GM19099 (cell line): ENCODE measurements around the gene AP4B1.

ENCODE experiments used
- POLR2A ChIP-seq: IDR thresholded peaks from 3 replicates; pipeline ENCODE4 v1.6.1; 2011; ENCODE audit warnings: low read depth; ENCODE audit not compliant: insufficient read length; ENCODE audit errors: extremely low read depth

Gene AP4B1

DNA sequence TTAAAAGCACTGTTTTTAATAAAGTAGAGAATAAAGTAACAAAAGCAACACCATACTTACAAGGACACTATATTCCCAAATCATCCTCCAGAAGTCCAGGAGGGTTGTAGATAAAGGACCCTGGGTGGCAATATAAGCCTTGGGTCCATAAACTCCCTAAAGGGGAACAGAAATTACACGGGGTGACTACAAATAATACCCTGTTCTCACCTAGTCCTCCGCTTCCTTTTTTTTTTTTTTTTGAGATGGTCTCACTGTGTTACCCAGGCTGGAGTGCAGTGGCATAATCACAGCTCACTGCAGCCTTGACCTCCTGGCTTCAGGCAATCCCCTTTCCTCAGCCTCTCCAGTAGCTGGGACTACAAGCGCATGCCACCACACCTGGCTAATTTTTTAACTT is 46.2 kb downstream of the AP4B1 start:
- TF ChIP-seq POLR2A, result no peak

DNA sequence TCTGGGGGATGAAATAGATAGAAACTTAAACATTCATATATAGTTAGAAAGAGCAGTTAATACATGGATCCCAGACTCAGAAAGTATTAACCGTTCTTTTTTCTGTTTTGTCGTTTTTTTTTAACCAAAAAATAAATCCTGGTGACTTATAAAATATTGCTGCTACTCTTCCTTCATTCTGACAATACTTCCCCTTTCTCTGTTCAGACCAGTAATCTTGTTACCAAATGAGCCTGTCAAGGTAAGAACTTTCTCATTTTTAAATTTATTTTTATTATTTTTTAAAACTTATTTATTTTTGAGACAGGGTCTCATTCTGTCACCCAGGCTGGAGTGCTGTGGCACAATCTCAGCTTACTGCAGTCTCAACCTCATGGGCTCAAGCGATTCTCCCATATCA is 46.8 kb downstream of the AP4B1 start:
- no peak for TF ChIP-seq POLR2A

DNA sequence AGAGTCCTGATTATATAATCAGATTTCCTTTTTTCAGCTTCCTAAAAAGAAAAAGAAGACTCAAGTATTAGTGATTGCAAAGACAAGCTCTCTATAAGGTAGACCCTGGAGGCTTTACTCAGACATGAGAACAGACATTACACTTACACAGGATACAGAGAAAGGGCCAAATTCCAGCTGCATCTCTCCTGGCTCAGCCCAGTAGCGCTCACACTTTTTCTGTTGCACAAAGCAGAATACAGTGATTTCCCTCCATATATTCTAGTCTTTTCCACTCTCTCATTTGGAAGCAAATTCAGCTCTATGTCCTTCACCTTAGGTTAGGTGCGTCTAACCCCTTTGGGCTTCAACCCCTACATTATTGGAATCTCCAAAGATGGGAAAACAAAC is 48.2 kb downstream of the AP4B1 start:
- no peak for TF ChIP-seq POLR2A

DNA sequence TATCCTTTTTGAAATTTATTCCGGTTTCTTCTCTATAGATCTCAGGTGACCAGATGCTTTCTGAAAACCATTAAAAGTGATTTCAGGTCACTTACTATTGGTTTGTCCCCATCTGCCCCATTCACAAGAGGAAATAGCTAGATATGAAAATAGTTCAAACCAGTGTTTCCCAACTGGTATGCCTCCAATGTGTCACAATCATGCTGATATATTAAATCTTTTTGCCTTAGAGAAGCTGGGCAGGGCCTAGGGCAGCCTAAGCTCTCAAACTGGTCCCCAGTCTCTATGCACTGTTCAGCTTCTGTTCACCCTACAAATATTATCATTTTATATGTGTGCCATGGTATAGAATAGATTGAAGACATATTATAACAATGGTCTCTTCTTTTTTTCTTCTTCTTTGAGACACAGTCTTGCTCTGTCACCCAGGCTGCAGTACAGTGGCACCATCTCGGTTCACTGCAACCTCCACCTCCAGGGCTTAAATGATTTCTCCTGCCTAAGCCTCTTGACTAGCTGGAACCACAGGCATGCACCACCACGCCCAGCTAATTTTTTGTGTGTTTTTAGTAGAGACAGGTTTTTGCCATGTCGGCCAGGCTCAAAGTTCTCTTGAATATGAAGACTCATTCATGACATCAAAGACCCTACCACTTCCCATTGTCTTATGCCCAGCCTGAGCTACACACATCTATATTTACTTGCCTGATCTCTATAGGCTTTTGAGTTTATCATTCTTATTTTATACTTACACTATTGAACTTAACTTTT is 48.8 kb downstream of the AP4B1 start:
- no peak for TF ChIP-seq POLR2A

DNA sequence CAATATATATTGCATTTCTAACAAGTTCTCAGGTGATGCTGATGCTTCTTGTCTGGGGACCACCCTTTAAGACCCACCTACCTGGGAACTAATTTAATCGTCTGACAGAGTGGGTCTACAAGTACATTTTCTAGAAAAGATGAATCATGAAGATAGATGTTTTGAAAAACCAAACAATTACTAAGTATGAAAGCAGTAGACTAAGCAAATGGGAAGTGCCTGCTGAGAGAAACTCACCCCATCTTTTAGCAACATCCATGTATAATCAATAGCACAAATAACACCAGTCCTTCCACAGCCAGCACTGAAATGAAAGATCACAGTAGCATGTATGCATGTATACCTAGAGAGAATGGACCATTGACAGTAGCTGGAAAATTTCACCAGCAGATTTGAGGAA is 50.4 kb downstream of the AP4B1 start:
- no peak for TF ChIP-seq POLR2A

DNA sequence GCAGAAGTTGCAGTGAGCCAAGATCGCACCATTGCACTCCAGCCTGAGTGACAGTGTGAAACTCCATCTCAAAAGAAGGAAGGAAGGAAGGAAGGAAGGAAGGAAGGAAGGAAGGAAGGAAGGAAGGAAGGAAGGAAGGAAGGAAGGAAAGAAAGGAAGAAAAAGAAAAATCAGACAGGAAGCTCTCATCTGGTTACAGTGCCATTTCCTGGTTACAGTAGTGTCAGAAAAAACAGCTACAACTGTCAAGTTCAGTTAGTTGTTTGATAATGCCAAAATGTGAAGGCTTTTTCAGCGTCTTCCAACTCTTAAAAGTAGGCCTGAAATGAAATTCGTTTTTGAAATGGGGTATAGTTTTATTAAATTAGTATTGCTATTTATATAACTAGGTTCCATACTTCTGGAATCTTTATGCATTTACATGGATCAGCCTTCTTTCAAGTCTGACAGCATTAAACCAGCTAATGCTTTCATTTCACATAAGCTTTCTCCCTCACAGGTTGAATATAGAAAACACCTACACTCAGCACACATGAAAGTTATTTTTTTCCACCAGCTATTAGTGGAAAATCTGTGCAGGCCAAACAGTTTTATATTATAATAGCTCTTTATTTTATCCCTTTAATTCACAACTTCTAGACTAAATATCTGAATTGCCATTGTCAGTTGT is 54.3 kb downstream of the AP4B1 start:
- no peak for TF ChIP-seq POLR2A

DNA sequence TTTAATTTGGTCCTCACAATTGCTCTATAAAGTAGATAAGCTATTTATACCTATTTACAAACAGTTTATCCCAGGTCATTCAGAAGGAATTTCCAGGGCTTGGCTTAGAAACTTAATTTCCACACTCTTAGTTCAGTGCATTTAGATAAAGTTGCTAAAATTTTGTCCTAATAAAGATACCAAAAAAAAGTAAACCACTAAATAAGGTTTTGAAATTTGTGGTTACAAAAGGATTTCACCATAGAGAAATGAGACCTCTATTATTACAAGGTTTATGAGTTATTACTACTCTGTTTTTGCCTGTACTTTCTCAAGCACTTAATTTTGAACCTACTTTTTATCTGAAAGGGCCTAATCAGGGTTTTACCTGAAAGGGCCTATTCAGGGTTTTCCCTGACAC is 55.5 kb downstream of the AP4B1 start:
- TF ChIP-seq POLR2A, result no peak

DNA sequence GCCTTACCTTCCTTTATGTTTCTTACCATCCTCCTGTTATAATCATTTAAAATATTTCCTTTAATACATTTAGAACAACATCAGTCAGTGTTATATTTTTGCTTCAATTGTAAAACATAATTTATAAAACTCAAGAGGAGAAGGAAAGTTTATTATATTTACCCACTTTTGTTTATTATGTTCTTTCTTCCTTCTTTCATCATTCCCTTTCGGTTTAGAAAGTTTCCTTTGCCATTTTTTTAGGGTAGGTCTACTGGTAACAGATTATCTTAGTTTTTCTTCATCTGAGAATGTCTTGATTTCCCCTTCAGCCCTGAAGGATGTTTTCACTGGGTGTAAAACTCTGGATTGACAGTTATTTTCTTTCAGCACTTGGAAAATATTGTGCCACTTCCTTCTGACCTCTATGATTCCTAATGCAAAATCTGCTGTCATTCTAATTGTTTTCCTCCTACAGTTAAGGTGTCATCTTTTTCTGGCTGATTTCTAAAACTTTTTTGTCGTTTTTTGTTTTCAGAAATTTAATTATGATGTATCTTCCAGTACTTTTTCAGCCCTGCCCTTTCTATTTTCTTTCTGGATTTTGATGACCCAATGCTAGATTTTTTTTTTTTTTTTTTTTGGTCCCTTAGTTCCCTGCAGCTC is 58.1 kb downstream of the AP4B1 start:
- TF ChIP-seq POLR2A, result no peak
